Measurements from ENCODE around the gene GRIK4. TPM values are rescaled to one million over a fixed set of nuclear protein-coding genes. Genes with fewer than 3 reads are reported as not detected.
"Not testable (repeated sequence)": the region's sequence is repeated elsewhere in the genome, so short reads cannot be mapped to it uniquely, and the experiment has no call there.

Gene GRIK4
- total RNA-seq, 1 donor from 2014 or later: 0.10 TPM

DNA sequence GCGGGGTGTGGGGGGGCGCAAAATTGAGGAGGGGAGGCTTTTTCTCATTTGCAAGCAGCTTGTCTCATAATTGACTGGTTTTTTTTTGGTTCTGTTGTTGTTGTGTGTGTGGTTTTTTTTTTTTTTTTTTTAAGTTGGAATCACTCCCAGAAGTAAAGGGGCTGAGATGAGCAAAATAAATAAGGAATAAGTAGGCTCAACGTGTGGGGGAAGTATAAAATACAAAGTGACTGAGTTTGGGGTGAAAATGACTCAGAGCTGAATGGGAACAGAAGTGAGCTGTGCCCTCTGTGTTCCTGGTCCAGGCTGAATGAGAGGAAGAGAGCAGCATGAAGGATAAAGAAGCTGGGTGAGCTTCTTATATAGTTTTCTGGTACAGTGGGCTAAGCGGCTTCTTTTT, 90.0 kb downstream of the GRIK4 start:
- DNase-seq (ENCODE audit: low spot score): no peak

DNA sequence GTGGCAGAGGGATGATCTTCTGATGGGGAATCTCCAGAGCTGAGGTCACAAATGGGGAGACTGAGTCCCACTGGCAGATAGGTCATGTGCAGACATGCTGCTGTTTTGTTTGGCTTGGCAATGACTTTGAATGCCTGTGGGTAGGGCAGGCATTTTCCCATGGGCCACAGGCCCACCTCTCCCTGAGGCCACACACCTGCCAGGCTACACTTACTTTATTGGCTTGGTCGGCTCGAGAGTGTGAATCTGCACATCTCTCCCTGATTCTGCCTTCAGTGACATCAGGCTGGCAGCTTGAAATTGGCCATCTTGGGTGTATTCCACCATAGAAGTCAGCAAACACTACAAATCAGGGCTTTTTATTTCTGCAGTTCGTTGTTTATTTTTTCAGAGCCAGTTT, 91.5 kb downstream of the GRIK4 start:
- DNase-seq (ENCODE audit: low spot score): no peak

DNA sequence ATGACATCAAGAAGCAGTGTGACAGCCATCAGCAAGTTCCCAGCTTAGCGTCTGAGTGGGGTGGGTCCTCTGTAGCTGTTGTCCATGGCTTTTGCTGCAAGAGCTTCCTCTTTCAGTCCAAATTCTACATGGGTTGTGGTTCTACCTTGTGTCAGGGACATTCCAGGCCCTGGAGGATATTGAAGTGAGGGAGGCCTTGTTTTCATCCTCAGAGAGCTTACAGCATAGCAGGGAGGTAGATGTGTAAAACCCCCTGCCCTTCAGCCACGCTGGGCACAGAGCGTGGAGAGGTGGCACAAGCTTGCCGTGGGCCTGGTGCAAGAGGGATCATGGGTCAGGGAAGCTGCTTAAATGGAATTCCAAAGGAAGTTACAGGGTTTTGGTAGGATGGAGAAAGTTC, 93.9 kb downstream of the GRIK4 start:
- no peak for DNase-seq (ENCODE audit: low spot score)

DNA sequence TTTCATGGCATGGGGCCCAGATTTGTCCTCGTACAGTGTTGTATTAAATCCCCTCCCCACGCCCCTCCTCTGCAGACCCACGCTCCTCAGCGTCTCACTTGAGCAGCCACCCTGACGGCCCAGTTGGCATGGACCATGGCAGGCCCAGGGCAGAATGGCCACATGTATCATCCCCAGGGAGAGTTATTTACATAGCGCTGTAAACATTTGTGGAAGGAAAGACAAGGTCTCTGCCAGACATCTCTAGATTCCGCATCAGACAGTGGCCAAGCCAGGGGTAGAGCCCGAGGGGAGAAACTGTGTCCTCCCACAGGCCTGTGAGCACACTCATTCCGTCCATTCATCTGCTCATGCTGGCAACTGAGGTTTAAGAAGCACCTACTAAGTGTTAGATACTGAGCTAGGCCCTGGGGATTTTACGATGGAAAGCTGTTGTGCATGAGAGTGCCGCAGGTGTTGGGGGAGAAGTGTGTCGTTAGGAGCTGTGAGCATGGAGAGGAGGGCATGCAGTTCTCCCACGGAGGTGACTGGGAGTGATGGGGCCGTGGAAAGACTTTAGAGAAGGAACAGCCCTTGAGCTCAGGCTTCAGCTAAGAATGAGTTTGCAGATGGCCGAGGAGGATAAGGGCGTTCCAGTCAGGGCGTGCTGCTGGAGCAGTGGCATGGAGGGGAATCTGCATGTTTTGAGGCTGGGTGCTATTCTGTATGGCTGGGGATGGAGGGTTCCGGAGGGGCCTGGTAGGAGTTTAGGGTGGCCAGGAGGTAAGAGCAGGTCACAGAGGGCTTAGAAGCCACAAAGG, 94.9 kb downstream of the GRIK4 start:
- no peak for DNase-seq (ENCODE audit: low spot score)

DNA sequence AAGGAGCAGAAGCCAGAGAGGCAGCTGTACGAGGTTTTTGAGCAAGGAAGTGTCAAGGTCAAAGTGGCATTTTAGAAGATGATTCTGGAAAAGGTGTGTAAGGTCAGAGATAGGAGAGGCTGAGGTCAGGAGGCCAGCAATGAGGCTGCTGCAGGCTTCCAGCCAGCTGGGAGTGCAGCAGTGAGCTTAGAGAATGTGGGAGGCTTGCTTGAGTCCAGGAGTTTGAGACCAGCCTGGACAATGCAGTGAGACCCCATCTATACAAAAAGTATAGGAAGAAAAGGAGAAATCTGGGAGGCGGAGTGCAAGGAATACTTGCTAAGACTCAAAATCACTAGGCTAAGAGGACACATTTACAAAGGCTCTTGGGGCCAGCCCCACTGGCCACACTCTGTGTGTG, 96.5 kb downstream of the GRIK4 start:
- DNase-seq (ENCODE audit: low spot score): no peak

DNA sequence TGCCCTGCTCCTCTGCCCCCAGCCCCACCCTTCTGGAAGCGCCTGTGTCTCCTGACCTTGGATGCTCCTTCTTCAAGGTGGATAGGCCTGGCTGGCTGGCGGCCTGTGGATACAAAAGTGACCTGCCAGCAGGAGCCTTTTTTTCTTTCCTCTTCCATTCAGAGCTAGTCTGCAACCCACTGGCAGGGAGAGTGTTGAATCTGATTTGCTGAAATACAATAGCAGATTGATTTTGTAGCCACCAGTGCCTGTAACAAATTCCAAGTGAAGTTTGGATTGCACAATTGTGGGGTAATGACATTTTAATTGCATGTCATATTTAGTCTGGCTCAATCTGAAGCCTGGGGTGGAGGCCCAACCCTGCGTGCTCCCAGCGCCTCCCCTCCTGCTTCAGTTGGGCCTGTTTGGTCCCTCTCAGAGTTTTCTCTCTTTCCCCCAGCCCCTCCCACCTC, 97.2 kb downstream of the GRIK4 start:
- no peak for DNase-seq (ENCODE audit: low spot score)

DNA sequence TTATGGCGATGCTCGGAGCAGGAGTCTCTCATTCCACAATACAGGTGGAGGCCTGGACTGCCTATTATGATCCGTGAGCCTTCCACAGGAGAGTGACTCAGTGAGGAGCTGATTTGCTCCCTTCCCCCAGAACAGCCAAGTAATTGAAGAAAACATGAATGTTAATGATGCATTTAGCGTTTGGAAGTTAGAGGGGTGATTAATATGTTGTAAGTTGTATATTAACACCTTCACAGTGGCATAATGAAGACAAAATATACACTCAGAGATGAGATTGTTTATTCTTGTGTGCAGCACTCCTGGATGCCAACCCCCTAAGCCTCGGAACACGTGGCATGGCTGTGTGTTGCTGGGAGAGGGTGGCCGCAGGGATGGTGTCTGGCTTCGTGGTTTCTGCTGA, 98.6 kb downstream of the GRIK4 start:
- no peak for DNase-seq (ENCODE audit: low spot score)

DNA sequence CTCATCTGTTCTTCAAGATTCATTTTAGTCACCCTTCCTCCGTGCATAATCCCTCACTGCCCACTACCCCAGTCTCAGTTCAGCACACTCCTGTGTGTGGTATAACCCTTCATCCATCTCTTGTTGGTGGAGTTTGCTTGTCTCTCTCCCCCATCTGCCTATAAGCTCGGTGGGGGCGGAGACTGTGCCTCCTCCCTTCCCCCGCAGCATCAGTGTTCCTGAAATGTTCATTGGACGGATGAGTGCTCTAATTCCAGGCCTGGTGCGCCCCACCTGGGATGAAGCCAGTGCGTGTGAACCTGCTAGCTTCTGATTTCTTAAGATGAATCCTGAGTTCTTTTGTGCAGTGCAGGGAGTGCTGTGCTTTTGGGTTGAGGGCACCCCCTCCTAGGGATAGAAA, 100.0 kb downstream of the GRIK4 start:
- DNase-seq (ENCODE audit: low spot score): no peak

DNA sequence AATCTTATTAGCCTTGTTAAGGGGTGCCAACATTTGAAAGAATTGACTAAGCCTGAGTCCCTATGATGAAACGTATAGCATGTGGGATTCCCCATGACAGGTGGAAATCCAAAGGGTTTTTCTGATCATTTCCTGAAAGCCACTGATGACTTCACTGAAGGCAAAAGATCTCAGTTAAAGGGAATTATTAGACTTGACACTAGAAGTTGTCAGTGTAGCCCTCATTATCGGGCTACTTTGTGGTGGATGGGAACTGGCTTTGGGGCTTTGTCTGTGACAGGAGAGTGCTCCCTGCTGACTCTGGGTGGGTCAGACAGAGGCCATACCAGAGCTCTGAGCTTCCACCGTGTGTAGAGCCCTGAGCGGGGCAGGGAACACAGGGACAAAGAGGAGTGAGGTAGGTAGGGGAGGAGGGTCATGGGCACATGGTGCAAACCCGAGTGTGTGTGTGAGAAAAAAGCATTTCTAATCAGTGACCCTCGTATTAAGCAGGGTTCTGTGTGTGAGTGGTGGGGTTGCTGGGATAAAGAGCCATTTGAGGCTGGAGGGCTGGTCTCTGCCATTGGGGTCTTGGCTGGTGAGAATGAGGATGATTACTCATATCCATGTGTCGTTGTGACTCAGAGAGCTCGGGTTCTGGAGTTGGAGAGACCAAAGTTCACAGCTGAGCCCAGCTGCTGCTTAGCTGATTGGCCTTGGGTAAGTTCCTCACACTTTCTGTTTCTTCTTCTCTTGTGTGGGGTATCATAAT, 101.1 kb downstream of the GRIK4 start:
- DNase-seq (ENCODE audit: low spot score): no peak

DNA sequence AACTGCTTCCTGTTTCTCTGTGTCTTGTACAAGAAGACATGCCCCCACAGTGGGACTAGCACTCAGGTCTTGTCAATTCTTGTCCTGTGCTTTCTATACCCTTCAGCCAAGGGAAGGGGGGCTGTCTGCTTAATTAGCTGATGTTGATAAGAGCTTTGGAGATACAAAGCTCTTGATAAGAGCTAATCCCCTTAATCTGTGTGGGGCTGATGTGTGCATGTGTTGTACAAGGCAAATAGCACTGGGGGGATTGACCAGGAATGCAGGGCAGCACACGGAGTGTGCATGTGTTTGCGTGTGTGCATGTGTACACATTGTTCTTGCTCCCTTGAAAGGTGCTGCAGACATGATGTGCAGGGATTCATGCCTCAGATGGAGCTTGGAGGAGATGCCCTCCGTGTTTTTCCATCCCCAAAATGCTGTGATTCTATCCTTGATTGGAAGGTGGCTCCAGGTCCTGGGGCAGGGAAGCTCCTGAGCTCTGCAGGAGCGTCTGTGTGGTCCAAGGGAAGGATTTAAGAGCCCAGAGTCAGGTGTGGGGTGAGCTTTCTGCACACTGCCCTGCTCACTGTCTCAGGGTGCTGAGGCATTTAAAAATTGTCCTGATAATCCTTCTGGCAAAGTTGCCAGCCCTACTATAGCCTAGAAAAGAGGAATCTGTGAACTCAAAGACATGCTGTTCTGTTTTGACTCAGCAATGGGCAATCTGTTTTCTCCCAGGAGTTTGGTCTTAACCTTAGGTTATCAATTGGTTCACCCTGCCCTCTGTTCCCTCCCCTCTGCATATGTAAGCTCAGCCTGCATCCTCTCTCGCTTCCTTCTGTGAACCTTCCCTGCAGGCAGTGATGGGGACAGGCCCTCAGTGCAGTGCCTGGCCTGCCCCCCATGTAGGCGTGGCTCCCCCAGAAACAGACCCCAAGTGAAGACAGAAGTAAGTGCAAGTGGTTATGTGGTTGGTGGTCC, 102.0 kb downstream of the GRIK4 start:
- no peak for DNase-seq (ENCODE audit: low spot score)

DNA sequence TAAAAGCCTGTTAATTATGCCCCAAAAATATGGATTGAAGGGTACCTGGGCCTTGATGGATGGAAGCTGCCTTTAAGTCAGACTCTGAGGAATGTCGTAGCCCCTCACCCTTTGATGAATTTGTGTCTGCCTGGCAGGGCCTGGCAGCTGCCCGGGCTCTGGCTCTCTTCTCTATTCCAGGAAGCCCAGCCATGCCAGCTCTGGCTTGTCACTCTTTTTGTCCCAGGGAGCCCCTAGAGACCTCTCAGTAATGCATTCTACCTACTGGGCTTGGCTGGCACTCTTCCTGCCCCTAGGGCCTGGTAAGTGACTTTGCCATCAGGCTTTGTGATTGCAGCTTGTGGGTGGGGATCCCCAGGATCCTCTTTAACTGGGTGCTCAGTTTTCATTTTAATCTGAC, 103.8 kb downstream of the GRIK4 start:
- no peak for DNase-seq (ENCODE audit: low spot score)

DNA sequence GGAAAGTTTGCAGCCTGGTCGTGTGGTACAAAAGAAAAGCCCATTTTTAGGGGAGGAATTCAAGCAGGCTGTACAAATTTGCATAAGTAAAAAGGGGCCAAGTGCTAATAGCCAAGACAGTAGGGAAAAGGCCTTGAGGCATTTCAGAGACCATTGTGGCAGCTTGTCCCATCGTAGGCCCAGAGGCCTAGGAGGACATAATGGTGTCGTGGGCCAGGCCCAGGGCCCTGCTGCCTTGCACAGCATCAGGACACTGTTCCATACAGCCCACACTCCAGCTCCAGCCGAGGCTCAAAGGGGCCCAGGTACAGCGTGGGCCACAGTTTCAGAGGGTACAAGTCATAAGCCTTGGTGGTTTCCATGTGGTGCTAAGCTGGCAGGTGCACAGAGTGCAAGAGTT, 106.9 kb downstream of the GRIK4 start:
- DNase-seq (ENCODE audit: low spot score): no peak

DNA sequence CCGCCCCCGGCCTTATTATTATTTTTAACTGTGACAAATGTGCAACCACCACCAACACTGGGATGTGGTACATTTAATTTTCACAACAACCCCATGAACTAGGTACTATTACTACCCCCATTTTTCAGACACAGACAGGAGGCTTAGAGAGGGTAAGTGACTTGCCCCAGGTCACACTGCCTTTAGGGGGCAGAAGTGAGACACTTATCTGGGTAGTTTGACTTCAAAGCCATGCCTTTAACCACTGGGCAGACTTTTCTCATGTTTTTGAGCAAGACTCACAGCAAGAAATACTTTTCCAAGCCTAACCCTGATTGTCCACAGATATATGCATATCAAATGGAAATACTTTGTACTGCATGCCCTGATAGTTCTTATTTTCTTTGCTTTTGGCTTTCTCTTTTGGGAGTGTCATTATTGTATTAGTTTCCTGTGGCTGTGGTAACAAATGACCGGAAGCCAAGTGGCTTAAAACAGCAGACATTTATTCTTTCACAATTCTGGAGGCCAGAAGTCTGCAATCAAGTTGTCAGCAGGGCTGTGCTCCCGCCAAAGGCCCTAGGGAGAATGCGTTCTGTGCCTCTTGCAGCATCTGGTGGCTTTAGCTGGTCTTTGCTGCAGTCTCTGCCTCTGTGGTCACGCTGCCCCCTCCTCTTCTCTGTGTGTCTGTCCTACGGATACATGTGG, 110.8 kb downstream of the GRIK4 start:
- no peak for DNase-seq (ENCODE audit: low spot score)

DNA sequence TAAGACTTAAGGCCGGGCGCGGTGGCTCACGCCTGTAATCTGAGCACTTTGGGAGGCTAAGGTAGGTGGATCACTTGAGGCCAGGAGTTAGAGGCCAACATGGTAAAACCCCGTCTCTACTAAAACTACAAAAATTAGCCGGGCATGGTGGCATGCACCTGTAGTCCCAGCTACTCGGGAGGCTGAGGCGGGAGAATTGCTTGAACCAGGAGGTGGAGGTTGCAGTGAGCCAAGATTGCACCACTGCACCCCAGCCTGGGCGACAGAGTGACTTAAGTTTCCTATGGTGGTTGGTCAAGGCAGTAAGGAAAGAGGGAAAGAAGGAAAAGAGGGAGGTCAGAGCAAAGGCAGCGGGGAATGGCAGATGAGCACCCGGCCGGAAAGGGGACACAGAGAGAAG, 113.4 kb downstream of the GRIK4 start:
- DNase-seq (ENCODE audit: low spot score): not testable (repeated sequence)

DNA sequence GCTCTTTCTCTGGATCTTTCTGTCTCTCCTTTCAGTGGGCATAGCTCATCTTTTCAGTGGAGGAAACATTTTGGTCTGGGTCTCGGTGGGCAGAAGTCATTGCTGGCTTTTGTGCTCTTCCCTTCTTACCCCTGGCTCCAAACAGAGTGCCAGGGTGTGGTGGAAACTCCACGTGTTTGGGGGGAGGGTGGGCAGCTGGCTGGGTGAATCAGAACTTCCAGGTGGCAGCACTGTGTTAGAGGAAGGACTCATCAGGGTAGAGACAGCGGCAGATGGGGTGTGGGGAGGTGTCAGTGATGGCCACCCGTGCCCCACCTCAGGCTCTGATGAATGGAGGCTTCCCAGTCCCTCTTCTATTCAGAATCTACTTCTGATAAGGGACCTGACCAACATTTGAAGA, 114.0 kb downstream of the GRIK4 start:
- no peak for DNase-seq (ENCODE audit: low spot score)

DNA sequence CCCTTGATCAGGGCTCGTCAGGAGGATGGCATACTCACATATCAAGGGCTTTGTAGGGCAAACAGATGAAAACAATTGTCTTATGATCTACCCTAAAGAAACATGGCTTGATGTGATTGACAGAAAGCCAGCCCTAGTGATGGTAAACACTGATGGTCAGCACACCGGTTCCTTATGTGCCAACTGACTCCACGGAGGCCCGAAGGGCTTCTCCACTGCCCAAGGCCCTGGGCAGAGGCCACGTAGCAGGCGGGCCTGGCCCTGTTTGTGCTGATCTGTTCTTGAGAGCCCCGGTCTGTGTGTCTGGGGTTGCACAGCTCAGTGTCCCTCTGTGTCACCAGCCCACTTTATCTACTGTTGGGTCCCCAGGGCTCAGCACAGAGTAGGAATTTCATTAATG, 115.2 kb downstream of the GRIK4 start:
- DNase-seq (ENCODE audit: low spot score): no peak

DNA sequence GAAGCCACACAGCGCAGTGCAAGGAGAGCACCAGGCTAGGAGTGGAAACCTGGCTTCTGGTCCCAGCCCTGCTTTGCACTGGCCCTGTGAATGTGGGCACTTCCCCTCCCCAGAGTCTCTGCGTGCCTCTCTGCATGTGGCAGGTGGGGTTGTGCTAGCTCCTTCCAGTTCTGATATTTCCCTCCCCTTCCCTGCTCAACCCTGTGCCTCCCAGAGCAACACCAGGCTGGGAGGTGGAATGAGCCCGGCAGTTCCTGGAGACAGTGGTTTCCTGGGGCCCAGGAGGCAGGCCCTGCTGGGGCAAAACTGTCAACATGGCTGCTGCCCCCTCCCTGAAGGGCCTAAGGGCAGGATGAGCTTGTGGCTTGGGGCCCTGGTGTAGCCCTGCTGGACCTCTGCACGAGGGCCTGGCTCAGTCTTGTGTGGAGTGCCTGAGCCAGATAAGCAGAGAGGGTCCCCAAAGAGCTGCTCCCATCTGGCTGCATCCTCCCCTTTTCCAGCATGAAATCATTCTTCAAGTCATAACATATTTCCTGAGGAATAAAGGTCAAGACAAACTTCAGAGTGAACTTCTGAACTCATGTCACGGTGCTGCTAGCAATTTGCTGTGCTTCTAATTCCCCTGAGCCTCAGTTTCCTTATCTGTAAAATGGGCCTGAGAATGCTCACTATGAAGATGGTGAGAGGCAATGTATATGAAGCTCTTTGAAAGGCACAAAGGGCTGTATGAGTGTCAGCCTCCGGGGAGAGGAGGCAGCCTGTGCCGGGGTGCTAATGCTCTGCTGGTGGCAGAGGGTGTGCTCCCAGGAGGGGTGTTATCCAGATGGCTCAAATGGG, 116.0 kb downstream of the GRIK4 start:
- no peak for DNase-seq (ENCODE audit: low spot score)

DNA sequence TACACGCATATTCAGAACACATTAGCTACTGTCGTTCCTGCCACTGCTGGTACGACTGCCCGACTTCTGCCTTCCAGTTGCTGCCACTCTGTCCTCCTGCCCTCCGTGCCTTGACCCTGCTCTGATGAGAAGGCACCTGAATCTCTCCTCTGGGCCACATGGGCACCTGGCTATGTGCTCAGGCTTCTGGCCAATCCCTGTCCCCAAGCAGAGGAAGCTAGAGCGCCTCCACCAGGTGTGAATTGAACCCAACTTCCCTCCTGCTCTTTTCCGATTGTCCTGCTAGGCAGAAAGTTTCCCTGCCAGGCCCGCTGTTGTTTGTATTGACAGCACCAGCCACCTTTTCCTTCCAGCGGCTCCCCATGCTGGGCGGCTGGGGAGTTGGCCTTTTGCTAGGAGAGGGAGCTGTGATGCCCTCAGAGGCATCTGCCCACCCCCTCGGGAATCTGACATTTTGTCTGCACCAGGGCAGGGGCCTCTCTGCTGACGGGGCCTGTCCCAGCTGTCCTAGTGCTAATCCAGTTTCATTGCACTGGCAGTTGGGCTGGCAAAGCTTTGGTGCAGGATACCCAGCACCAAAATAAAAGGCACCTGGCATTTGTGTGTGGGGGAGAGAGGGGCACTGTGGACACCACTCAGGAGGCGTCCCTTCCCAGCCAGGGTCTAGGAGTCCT, 118.0 kb downstream of the GRIK4 start:
- no peak for DNase-seq (ENCODE audit: low spot score)

DNA sequence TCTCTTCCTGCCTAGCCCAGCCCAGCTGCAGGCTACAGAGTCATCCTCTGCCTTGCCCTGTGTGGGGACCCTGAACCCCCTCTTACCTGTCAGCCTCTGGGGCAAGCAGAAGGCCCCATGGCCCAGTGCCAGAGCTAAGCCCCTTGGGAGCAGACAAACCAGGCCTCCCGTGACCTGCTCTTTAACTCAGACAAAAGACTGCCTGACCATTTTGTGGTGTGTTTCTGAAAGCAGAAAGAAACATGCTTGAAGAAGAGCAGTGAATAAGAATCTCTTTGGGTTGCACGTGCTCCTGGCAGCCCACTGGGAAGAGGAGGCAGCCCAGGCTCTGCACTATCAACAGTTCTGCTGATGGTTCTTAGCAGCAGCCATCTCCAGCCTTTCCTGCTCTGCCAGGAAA, 118.6 kb downstream of the GRIK4 start:
- DNase-seq (ENCODE audit: low spot score): no peak

DNA sequence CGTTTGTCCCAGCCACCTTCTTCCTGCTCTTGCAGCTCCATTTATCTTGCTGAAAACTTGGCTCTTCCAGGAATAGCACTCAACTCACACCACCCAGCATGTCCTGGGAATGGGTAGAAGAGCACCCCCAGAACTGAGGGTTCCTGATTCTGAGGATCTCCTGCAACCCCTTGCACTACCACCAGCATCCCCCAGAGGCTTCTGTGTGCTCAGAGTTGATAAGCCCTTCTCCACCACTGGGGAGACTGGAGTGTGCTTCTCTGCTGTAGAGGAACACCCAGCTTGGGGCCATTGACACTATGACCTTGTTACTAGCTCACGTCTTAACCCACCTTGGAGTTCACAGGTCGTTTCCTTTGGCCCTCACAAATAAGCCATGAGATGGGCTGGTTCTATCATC, 121.0 kb downstream of the GRIK4 start:
- DNase-seq (ENCODE audit: low spot score): no peak

Data from mesenteric fat pad (tissue), 1 donor.